HL-60 (cell line): ENCODE data around the gene DMD.

Experiments used
- GABPA ChIP-seq: IDR thresholded peaks from 2 replicates; pipeline ENCODE4 v1.6.1; 2012; ENCODE audit warnings: low read depth
- POLR2AphosphoS5 ChIP-seq: IDR thresholded peaks from 2 replicates; pipeline ENCODE4 v1.6.1; 2012; ENCODE audit warnings: low read depth
- SPI1 ChIP-seq: IDR thresholded peaks from 2 replicates; pipeline ENCODE4 v1.6.1; 2012; ENCODE audit warnings: low read depth, mild to moderate bottlenecking, borderline replicate concordance
- TF ChIP-seq, protein P1 (sequence below): IDR thresholded peaks from one replicate; pipeline ENCODE4 v1.5.1; 2011; ENCODE audit warnings: low read length, control low read depth, inconsistent platforms; ENCODE audit not compliant: insufficient read depth

DNA sequence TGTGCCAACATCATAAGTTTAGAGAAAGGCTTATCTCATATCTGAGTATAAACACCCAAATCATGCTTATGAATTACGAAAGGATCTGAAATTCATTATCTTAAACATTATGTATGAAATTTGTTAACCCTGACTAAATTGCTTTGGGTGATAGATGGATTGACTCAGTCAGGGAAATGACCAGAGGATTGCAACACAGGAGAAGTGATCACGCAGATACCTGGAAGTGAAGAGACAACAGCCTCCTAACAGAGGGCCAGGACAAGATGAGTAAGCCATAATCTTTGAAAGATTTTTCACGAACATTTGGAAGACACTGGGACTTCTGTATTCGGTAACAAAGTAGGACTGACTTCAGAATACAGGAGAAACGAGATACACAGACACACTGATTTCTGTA lies 363.4 kb downstream of the DMD start:
- TF ChIP-seq POLR2AphosphoS5 (no peak), GABPA (no peak), SPI1 (no peak)
- TF ChIP-seq, protein P1, sequence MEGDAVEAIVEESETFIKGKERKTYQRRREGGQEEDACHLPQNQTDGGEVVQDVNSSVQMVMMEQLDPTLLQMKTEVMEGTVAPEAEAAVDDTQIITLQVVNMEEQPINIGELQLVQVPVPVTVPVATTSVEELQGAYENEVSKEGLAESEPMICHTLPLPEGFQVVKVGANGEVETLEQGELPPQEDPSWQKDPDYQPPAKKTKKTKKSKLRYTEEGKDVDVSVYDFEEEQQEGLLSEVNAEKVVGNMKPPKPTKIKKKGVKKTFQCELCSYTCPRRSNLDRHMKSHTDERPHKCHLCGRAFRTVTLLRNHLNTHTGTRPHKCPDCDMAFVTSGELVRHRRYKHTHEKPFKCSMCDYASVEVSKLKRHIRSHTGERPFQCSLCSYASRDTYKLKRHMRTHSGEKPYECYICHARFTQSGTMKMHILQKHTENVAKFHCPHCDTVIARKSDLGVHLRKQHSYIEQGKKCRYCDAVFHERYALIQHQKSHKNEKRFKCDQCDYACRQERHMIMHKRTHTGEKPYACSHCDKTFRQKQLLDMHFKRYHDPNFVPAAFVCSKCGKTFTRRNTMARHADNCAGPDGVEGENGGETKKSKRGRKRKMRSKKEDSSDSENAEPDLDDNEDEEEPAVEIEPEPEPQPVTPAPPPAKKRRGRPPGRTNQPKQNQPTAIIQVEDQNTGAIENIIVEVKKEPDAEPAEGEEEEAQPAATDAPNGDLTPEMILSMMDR, result no peak
